Transverse colon (tissue), 4 donors: ENCODE results near the gene KMT2E. TPM values are rescaled to one million over a fixed set of nuclear protein-coding genes. Genes with fewer than 3 reads are reported as not detected.

Source experiments
- DNase-seq: peaks from one replicate; pipeline ENCODE4 v3.0.0-alpha.2; 2019
- H3K27ac ChIP-seq, 4 donors: fragments of 200-600 bp; sonication (generic); 2 replicates each; pipeline ENCODE4 v1.5.1; 2016 to 2018; ENCODE audit warnings: inconsistent platforms in 4 of 4
- H3K27me3 ChIP-seq: fragments of 200-600 bp; sonication (generic); 2 replicates; pipeline ENCODE4 v1.5.1; 2017; ENCODE audit warnings: inconsistent platforms
- H3K36me3 ChIP-seq, 4 donors: fragments of 200-600 bp; sonication (generic); 2 replicates each; pipeline ENCODE4 v1.5.1; 2017 to 2019; ENCODE audit warnings: inconsistent platforms in 4 of 4
- H3K4me1 ChIP-seq, 4 donors: fragments of 200-600 bp; sonication (generic); 2 replicates each; pipeline ENCODE4 v1.5.1; 2017 to 2020; ENCODE audit warnings: inconsistent platforms in 4 of 4
- H3K4me3 ChIP-seq, 4 donors: fragments of 200-600 bp; sonication (generic); 1 replicate in 1 of 4; 2 replicates in 3 of 4; pipeline versions ENCODE4 v1.5.1 to v1.6.1; 2017 to 2019; ENCODE audit warnings: inconsistent platforms in 4 of 4
- H3K9me3 ChIP-seq, 2 donors: fragments of 200-600 bp; sonication (generic); 2 replicates each; pipeline ENCODE4 v1.5.1; 2017 to 2019; ENCODE audit warnings: inconsistent platforms in 2 of 2
- EP300 ChIP-seq: sonication (generic); formaldehyde crosslinking; IDR thresholded peaks from one replicate; pipeline ENCODE4 v1.6.1; 2017; ENCODE audit warnings: antibody characterized with exemption, low read depth
- POLR2A ChIP-seq: fragments of 450-650 bp; IDR thresholded peaks from one replicate; pipeline ENCODE4 v1.6.1; 2016; ENCODE audit warnings: antibody characterized with exemption, mild to moderate bottlenecking, moderate library complexity
- POLR2AphosphoS5 ChIP-seq, 3 donors: sonication (generic); formaldehyde crosslinking; IDR thresholded peaks; one replicate each; pipeline ENCODE4 v1.6.1; 2016; ENCODE audit warnings: antibody characterized with exemption in 3 of 3
- WGBS, 2 donors: methylation state at CpG; one replicate each; pipeline ENCODE4 v1.1.5; 2018; ENCODE audit warnings: low coverage in 1 of 2; 5-methylcytosine and 5-hydroxymethylcytosine counted together
- in situ Hi-C, 4 donors: fragments of 200-750 bp; cut with MboI; loops; one replicate each; pipeline versions ENCODE4 v1.15.0 to v1.15.1; 2017; ENCODE audit warnings: low sequenced_read_pairs in 3 of 4, low pct_ligation_motif_present in 1 of 4, low pct_unique_long_range_greater_than_20kb in 1 of 4
- intact Hi-C: fragments of 100-400 bp; cut with DNase I; formaldehyde crosslinking; loops from one replicate; pipeline ENCODE4 v1.15.1; 2023; ENCODE audit warnings: low total_unique reads
- total RNA-seq, 4 donors: library from RNA; depleted of rRNA; stranded (reverse); fragments of >200 nt; gene quantifications; one replicate each; pipeline ENCODE4 v1.1.0, GENCODE V29; 2016
- TF ChIP-seq, protein P1 (sequence below), 5 experiments: fragments of 200-600 bp in 3 of 5; fragments of 450-650 bp in 2 of 5; sonication (generic) in 3 of 5; IDR thresholded peaks; 1 replicate in 2 of 5; 2 replicates in 3 of 5; pipeline ENCODE4 v1.5.1; 2016 to 2017; ENCODE audit warnings: antibody characterized with exemption in 5 of 5, inconsistent platforms in 3 of 5, mild to moderate bottlenecking in 2 of 5, moderate library complexity in 1 of 5

The KMT2E gene
- total RNA-seq, 4 donors from 2014 or later: 86.8 to 362 (median 178) TPM

DNA sequence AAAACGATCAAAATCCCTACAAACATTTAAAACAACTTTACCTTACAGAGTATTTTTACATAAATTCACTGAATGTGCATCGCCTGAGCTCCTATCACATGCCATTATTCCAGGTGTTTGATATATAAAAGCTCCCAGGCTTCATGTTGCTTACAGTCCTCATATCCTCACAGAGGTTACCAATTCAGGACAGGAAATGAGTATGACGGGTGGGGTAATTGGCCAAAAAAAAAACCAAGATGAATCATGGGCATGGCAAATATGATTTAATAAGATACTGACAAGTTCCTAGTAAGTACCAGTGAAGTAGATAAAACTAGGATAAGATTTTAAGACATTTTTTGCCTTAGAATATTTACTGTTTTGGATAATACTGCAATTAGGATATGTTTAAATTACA lies 135.8 kb downstream of the KMT2E start:
- intact Hi-C loops: no loop called here

DNA sequence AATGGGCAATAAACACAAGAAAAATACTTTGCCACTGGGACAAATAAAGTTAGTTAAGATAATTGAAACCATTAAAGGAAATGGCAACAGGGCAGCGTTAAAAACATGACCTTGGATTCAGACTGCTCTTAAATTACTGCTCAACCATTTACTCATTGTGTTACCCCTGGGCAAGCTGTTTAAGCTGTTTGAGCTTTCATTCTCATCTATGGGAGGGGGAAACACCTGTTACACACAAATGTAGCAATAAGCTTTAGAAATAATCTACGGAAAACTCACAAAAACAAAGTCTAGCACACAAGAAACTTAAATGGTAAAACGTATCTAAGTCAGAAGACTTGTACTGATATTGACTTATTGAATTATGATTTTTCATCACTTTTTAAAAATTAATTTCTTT lies 137.1 kb downstream of the KMT2E start:
- Histone ChIP-seq H3K4me1 (no peaks in the 10 kb centered on the region), H3K27me3 (no peaks in the 10 kb centered on the region), H3K9me3 (no peaks in the 10 kb centered on the region), H3K36me3 (no peaks in the 10 kb centered on the region), H3K4me3 (no peak overlapping the region), H3K27ac (no peak overlapping the region)
- no peak for DNase-seq
- in situ Hi-C loops (no loop called here), intact Hi-C loops (no loop called here)
- no peak for TF ChIP-seq POLR2AphosphoS5 (IDR thresholded peaks at IDR 0.05)
- TF ChIP-seq POLR2A: no peak
- TF ChIP-seq EP300: no peak
- TF ChIP-seq, protein P1, sequence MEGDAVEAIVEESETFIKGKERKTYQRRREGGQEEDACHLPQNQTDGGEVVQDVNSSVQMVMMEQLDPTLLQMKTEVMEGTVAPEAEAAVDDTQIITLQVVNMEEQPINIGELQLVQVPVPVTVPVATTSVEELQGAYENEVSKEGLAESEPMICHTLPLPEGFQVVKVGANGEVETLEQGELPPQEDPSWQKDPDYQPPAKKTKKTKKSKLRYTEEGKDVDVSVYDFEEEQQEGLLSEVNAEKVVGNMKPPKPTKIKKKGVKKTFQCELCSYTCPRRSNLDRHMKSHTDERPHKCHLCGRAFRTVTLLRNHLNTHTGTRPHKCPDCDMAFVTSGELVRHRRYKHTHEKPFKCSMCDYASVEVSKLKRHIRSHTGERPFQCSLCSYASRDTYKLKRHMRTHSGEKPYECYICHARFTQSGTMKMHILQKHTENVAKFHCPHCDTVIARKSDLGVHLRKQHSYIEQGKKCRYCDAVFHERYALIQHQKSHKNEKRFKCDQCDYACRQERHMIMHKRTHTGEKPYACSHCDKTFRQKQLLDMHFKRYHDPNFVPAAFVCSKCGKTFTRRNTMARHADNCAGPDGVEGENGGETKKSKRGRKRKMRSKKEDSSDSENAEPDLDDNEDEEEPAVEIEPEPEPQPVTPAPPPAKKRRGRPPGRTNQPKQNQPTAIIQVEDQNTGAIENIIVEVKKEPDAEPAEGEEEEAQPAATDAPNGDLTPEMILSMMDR (IDR thresholded peaks at IDR 0.05): no peak
- WGBS, 2 donors: 89 to 93% methylated on average over 3 of the region's 3 CpGs

More for the DNA sequence above, 135.8 kb downstream of the KMT2E start:
- Histone ChIP-seq H3K9me3 (no peaks in the 10 kb centered on the region), H3K4me1 (no peaks in the 10 kb centered on the region), H3K4me3 (no peak overlapping the region), H3K27me3 (no peaks in the 10 kb centered on the region), H3K36me3 (no peaks in the 10 kb centered on the region), H3K27ac (no peak overlapping the region)
- no peak for DNase-seq
- TF ChIP-seq POLR2AphosphoS5 (IDR thresholded peaks at IDR 0.05): no peak
- no peak for TF ChIP-seq POLR2A
- TF ChIP-seq EP300: no peak
- TF ChIP-seq, protein P1 (IDR thresholded peaks at IDR 0.05): no peak
- in situ Hi-C loops: no loop called here
- 78 to 81% methylated on average over 3 of the region's 3 CpGs for WGBS, 2 donors

DNA sequence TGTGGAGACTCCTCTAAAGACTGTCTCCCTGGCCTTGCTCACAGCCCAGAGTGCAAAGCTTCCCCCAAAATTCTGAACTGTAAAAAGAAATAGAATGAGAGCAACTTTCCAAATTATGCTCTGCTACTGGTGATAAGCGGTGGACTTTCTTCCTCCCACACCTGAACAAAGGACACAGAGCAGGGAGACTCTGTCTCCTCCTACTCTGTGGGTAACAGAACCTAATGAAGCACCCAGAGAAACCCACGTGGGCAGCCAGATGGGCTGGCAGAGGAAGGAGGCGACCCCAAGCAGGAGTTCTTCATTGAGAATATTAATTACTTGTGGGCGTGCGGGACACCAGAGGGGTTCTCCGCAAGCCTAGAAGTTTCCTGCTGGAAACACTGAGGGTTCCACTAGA lies 139.5 kb downstream of the KMT2E start:
- no peaks in the 10 kb centered on the region for H3K27me3 ChIP-seq
- no peaks in the 10 kb centered on the region for H3K36me3 ChIP-seq
- no peak overlapping the region for H3K4me3 ChIP-seq
- no peak for DNase-seq
- no peak overlapping the region for H3K27ac ChIP-seq
- 83% methylated on average over 6 of the region's 6 CpGs; no CpG with 5 or more reads in 1 of the 2 donors for WGBS, 2 donors
- in situ Hi-C loops: no loop called here
- TF ChIP-seq EP300: no peak
- TF ChIP-seq, protein P1 (IDR thresholded peaks at IDR 0.05): no peak
- TF ChIP-seq POLR2AphosphoS5 (IDR thresholded peaks at IDR 0.05): no peak
- TF ChIP-seq POLR2A: no peak
- intact Hi-C loops: no loop called here
- H3K4me1 ChIP-seq: no peaks in the 10 kb centered on the region
- H3K9me3 ChIP-seq: no peaks in the 10 kb centered on the region

DNA sequence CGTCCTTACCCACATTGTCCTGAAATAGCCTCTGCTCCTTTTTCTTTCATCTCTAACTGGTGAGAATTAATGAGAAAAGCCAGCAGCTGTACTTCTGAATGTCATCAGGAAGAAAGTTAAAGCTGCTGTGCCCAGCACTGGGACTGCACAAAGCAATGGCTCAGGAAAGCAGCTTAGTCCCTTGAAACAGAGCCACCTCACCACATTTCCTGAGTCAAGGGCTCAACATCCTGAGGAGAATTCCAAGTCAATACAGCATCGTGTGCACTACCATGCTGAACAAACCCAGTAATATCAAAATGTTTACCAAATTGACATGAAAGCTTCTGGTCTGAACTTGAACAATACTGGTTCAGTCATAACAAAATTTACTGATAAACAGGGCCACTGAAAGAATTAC lies 140.1 kb downstream of the KMT2E start:
- 57 to 75% methylated on average over 1 to 2 of the region's 2 CpGs for WGBS, 2 donors
- Histone ChIP-seq H3K4me3 (no peak overlapping the region), H3K9me3 (no peaks in the 10 kb centered on the region), H3K4me1 (no peaks in the 10 kb centered on the region), H3K27ac (no peak overlapping the region), H3K36me3 (no peaks in the 10 kb centered on the region), H3K27me3 (no peaks in the 10 kb centered on the region)
- in situ Hi-C loops (no loop called here), intact Hi-C loops (no loop called here)
- DNase-seq: no peak
- no peak for TF ChIP-seq POLR2AphosphoS5 (IDR thresholded peaks at IDR 0.05)
- TF ChIP-seq, protein P1 (IDR thresholded peaks at IDR 0.05): no peak
